HG02981 (cell line): ENCODE measurements around the gene RIOK2.
"Not testable (repeated sequence)": the region's sequence is repeated elsewhere in the genome, so short reads cannot be mapped to it uniquely, and the experiment has no call there.

ENCODE experiments used
- ATAC-seq: cut with Tn5 transposase; IDR thresholded peaks from one replicate; pipeline ENCODE4 v1.9.1; 2021; ENCODE audit warnings: mild to moderate bottlenecking, moderate library complexity; ENCODE audit not compliant: unreplicated experiment

The RIOK2 gene

DNA sequence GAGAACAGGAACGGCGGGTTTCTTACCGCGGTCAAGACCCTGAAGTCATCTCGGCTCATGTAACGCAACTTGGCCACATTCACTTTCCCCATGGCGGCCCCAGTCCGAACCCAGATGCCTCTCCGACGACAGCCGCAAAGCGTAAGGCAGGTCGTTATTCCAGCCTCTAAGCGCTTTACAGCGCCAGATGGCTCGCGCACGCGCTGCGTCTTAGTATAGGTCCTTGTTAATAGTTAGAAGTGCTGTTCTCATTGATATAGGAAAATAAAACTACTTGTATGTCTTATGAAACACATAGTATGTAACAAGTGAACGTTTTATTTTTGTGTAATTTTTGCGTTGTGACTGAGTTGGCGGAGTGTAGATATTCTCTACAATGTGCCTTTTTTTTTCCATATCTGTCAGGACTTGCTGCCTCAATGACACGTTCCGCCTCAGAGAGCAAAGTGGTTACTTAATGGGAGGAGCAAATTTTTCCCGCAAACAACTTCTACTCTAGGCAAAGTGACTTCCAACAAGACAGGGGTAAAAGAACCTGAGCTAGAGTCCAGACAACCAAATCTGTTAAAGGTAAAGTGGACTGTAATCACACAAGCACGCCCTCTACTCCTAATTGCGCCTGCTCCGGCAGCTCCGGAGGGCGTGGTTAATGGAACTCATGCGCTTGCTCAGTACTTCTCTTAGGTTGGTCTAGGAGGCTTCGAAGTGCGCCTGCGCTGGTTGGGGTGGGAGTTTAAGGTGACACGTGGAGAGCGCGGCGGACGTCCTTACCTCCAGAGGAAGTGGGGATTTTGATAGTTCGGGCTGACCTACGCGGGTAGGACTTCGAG lies at the start of gene RIOK2:
RIOK2 (minus strand) TSS at position 148 of the 830 bp plus-strand sequence; CDS start at position 92, 56 bp downstream.
- ATAC-seq = peak; percentile 90

DNA sequence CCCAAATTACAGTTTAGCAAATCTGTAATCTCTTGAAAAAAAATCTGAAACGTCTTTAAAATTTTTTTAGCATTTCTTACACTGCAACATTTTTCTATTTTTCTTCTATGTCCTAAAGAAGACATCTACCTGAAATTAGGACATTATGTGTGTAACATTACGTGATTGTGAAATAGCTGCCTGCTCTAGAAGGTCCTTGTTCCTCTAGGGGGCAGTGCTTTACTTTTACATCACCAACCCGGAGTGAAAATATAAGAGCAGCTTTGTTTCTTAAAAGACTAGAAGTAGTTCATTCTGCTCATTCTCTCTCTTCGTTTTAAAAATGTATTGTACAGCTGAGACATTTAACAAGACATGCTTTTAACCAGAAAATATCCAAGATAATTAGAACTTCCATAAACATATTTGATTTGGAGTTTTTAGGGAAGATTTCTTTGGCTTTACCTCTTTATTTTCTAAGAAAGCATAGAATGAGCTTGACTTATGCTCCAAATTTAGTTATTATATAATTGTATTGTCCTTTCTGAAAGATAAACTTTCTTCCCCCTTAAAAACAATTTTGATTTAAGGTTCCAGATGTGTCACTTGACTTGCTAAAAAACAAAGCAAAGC lies 48.1 kb upstream of the RIOK2 start:
- peak; percentile 83 for ATAC-seq

DNA sequence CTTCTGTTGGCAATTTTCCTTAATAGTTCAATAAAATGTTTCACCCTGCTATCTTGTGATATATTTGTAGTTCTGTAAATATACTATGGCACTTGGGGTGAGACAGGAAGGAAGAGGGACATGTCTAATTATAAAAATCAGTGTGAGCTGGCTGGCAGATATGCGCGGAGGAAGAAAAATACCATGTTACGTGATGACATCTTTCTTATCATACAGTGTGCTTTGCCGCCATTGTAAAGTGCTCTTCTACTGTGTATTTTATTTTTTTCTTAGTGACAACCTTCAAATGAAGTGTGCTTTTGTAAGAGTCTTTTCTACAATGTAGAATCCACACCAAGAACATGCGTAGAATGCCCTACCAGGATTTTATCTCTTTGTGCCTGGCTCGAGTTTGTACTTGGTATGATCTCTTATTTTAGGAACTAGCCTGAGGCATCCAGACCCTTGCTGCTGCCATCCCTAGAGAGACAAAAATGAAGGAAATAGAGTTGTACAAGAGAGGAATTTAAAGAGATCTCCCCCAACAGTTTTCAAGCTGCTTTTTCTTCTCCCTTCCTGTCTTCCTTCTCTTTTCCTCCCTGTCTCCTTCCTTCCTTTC lies 46.7 kb upstream of the RIOK2 start:
- ATAC-seq = no peak

DNA sequence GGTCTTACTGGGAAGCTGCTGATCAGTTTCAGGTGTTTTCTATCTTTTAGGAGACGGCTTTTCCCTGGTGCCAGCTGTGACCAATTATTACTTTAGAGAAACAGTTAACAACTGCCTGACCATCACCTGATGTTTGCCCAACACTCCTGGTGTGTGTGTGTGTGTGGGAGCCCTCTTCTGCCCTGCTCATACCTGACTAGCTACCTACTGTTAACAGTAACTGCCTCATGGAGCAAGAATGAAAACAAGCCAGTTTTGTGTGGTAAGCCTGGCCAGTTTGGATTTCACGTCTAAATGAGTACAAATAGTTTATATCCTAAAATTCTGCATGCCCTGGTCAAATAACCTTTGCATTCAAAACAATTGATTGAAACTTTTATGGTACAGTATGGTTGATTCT lies 46.1 kb upstream of the RIOK2 start:
- no peak for ATAC-seq

DNA sequence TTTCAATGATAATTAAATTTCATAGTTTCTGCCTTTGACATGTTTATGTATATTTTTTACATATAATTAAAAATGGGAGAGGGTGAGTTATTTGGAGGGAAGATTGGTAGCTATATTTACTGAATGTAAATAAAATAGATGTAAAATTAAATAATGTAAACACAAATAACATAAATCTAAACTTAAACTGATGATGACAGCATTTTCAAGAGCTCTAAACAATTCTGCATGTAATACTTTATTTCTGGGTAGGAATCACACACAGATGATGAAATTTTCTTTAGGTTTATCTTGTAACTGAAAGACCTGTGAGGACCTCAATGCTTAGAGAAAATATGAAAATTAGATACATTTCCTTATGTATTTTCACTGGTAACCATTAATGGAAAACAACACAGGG lies 42.2 kb upstream of the RIOK2 start:
- ATAC-seq = no peak

DNA sequence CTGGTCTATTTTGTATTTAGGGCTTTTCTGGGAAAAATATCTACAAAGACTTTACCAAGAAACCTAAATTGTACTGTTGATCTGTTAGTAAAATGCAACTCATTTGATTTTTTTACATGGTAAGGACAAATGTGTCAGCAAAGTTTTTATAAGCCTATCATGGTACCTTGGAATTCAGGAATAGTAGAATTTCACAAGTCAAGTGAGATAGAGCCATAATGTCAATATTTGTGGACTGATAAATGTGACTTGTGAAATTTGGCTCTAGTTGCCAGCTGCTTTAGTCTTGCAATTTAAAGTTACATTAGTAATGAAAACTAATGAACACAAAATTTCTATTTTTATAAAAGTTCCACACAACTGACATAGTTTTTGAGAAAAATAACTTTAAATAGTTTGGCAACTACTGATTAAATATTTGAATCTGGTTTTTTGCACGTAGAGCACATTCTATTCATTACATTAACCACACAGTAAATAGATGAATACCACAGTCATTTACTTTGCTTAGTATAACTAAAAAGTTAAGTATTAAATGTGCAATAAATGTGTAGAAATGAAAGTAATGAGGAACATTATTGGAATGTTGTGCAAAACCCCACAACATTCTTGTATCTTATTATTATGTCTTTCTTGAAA lies 41.2 kb upstream of the RIOK2 start:
- ATAC-seq = no peak

DNA sequence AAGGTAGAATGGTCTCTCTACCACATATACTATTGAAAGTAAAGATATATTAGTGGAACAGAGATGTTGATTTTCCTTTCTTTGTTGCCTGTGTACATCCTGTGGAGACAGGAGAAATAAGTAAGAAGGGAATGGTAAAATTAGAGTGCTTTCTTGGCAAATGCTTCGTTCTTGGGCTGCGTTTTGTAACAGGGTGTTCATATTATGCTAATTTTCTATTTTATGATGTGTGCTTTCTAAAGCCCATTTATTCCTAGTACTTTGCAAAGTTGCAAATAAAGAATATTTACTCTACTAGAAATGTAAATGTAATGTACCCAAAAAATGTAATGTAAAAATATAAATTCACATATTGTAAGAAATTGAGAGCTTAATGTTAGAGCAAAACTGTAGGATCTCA lies 40.5 kb upstream of the RIOK2 start:
- ATAC-seq = no peak

DNA sequence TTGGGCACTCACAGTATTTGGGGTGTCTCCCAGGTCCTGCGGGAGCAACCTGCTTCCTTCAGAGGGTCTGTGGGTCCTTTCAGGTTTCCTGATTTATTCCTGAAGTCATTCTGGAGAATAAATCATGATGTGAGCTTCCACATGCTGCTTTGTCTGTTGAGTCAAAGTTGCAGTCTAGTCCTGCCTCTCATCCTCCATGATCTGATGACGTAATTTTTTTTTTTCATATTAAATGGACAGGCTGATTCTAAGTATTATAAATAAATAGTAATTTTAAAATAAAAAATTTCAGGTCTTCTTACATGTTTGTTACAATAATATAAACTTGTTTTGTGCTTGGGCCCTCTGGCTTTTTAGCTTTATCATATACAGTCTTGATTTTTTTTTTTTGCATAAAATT lies 26.3 kb upstream of the RIOK2 start:
- ATAC-seq = no peak

DNA sequence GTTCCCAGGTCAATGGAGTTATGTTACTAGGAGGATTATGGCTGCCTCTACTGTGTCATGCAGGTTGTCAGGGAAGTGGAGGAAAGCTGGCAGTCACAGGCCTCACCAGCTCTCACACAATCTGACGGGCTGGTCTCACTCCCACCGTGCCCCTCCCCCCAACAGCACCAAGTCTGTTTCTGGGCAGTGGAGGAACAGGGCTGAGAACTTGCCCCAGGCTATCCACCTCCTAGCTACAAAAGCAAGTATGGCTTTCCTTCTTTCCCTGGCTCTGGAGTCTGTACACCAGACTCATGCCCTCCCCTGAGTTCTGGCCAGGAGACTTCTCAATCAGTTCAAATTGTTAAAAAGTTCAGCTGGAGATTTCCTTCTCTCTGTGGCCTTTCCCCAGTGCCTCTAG lies 25.7 kb upstream of the RIOK2 start:
- no peak for ATAC-seq

DNA sequence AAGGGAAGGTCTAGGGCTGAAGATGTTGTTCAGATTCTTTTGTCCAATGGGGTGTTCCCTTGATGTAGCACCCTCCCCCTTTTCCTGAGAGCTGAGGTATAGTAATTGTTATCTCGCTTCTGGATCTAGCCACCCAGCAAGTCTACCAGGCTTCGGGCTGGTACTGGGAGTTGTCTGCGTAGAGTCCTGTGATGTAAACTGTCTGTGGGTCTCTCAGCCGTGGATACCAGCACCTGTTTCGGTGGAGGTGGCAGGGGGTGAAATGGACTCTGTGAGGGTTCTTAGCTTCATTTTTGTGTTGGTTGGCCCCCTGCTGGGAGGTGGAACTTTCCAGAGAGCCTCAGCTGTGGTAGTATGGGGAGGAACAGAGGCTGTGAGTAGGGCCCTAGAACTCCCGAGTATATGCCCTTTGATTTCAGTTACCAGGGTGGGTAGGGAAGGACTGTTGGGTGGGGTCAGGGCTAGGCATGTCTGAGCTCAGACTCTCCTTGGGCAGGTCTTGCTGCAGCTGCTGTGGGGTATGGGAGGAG lies 25.2 kb upstream of the RIOK2 start:
- ATAC-seq = no peak

DNA sequence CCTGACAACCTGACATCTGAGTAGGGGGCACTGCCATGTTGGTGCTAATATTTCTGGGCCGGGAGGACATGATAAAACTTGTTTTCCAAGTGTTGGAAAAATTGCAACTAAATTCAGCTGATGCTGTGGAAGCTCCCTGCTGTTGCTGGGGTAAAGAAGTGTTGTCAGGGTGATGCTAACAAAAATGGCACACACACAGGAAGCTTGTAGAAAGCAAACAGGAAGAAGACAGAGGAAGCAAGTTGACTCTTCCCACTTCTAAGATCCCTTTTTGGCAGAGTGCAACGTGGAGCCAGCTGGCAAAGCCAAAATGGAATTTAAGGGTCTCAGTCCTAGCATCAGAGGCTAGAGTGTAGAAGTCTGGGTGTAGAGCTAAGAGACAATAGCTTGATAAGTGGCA lies 11.3 kb upstream of the RIOK2 start:
- no peak for ATAC-seq

DNA sequence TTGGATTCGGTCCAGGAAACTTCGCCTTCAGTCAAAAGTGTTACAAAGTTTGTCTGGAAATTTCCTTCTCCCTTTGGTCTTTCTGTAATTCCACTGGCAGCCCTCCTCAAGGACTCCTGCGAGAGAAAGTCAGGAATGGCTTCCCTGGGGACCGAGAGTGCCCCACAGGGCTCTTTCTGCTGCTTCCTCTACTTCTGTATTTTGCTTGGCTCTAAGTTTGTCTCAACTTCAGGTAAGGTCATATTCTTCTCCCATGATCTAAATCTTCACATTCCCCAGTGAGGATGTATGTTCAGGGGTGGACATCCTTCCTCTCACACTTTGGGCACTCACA lies 10.3 kb upstream of the RIOK2 start:
- no peak for ATAC-seq

DNA sequence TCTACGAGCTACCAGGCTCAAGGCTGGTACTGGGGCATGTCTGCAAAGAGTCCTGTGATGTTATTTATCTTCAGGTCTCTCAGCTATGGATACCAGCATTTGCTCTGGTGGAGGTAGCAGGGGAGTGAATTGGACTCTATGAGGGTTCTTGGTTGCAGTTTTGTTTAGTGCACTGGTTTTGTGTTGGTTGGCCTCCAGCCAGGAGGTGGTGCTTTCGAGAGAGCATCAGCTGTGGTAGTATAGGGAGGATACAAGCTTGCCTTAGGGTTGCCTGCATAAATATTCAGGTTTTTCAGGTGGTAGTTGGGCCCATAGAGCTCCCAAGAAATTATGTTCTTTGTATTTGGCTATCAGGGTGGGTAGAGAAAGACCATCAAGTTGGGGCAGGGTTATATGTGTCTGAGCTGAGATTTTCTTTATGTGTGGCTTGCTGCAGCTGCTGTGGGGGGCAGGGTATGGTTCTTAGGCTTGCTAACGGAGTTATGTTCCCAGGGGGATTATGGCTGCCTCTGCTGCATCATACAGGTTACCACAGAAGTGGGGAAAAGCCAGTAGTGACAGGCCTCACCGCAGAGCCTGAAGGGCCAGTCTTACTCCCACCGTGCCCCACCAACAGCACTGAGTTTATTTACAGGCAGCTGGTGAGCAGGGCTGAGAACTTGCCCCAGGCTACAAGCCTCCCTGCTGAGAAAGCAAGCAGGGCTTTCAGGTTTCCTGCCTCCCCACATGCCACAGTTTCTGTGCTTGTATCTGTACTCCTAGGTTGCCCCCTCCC lies 9.7 kb upstream of the RIOK2 start:
- ATAC-seq = peak; percentile 71

DNA sequence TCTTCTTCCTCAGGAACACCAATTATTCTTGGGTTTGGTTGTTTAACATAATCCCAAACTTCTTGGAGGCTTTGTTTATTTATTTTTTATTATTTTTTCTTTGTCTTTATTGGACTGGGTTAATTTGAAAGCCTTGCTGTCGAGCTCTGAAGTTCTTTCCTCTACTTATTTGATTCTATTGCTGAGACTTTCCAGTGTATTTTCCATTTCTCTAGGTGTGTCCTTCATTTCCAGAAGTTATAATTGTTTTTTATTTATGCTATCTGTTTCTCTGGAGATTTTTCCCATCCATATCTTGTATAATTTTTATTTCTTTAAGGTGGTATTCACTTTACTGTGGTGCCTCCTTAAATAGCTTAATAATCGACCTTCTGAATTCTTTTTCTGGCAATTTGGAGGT lies 8.8 kb upstream of the RIOK2 start:
- no peak for ATAC-seq

DNA sequence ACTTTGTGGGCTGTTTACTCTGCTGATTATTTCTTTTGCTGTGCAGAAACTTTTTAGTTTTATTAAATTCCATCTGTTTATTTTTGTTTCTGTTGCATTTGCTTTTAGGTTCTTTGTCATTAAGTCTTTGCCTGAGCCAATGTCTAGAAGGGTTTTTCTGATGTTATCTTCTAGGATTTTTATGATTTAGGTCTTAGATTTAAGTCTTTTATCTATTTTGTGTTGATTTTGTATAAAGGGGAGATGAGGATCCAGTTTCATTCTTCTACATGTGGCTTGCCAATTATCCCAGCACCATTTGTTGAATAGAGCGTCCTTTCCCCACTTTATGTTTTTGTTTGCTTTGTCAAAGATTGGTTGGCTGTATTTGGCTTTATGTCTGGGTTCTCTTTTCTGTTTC lies 6.5 kb upstream of the RIOK2 start:
- ATAC-seq = not testable (repeated sequence)

DNA sequence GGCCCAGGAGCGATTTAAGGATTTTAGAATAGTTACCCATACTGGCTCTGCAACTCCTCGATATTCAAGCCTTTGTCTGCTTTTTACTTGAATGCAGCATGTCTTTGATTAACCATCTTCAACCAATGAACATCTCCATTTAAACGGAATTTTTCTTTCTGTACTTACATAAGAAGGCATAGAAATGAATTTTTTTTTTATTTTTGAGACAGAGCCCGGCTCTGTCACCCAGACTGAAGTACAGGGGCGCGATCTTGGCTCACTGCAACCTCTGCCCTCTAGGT lies 825 bp upstream of the RIOK2 start:
- ATAC-seq = no peak

DNA sequence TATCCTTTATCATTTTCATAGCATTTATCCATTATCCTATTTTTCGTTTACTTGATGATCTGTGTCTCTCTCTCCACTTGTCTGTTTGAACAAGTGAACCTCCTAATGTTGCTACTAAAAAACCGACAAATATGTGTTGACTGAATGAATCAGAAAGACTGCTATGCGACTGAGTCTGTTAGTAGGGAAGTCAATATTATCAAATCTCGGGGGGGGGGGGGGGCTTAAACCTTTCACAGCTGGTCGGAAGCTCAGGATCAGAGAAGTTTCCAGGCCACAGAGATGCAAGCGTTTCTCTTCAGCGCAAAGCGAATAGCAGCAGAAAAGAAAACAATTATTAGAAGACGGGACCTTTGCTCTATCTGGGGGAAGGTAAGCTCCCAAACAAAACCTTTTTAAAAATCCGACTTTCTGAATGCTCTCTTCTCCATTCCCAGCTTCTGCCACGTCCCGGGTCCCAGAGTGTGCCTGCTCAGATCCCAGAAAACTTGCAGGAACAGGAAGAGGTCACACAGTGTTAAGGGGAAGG lies 412 bp downstream of the RIOK2 start:
- ATAC-seq = no peak

DNA sequence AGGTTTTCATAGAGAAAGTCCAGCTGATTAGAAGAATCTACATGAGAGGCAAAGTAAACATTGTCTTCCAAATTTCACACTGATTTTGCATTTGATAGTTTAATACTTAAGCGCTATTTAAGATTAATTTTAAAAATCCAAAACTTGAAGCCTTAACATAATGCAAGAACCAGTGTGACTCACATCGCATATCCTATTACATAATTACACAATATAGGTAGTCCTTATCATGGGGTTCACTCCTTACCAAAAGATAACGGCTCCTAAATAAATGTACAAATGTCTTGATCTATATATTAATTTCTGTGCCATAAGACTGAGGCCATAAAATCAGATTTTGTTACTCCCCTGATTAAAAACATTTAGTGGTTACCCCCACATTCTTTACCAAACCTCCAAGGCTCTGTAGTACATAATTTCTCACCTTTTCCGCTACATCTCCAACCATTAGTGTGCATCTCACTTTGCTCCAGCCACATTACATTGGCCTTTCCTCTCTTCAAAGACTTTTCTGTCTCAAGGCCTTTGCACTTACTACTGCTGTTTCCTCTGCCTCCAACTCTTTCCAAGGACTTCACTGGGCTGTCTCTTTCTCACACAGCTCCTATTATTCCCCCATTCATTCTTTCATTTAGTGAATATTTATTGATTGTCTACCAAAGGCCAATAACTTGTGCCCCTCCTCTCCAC lies 1.0 kb downstream of the RIOK2 start:
- ATAC-seq = no peak

DNA sequence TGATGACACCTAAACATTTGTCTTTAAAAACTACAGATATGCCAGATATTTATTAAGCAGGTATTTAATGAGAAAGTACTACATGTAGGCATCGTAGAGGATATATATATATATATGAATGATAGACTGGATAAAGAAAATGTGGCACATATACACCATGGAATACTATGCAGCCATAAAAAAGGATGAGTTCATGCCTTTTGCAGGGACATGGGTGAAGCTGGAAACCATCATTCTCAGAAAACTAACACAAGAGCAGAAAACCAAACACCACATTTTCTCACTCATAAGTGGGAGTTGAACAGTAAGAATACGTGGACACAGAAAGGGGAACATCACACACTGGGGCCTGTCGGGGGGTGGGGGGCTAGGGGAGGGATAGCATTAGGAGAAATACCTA lies 3.6 kb downstream of the RIOK2 start:
- ATAC-seq = not testable (repeated sequence)

DNA sequence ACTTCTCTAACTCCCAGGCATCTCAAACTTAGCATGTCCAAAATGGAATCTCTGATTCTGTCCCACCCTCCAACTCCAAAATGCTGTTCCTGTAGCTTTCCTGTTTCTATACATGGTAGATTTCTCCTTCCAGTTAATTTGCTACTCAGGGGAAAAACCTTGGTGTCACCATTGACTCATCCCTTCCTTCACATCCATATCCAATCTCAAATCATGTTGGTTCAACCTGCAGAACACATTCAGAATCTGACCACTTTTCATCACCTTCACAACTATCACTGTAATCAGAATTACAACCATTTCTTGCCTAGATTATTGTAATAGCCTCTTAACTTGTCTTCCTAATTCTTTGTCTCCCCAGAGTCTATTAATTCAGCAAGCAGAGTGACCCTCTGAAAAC lies 10.8 kb downstream of the RIOK2 start:
- no peak for ATAC-seq
